AML-193 (cell line): Measurements from ENCODE around the gene ENG.
A peak's percentile ranks its signal among the peaks of the same experiment; 100 is the strongest.

Source experiments
- DNase-seq, 2 experiments: peaks; one replicate each; lab custom pipeline; 2025; lab: John Stamatoyannopoulos, UW

Gene ENG

DNA sequence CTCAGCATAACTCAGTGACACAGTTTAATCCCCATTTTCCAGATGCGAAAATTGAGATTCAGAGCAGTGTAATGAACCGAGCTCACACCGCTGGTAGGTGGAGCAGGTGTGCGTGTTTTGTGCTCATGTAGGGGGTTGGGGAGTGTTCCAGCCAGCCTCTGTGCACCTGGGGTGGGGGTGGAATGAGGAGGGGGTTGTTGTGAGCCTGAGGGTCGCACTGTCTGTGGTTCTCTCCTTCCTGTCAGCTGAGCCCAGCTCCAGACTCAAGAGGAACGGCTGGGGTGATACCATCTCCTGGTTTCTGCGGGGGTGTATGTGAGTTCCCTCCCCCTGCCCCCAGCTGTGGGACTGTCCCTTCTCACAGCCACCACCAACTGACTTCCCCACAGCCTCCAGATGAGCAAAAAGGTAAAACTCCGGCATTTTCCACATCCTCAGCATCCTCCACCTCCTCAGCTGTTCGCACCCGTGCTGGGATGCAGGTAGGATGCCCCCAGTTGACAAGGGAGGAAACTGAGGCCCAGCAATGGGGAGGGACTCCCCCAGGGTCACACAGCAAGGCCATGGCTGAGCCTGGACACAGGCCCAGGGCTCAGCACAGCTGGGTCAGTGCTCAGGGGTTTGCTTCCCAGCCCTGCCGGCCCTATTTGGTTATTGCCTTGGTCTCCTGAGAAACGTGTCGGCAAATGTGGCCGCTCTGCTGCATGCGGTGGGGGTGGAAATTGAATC lies 78.1 kb downstream of the ENG start:
- peak; percentile 70 for DNase-seq

DNA sequence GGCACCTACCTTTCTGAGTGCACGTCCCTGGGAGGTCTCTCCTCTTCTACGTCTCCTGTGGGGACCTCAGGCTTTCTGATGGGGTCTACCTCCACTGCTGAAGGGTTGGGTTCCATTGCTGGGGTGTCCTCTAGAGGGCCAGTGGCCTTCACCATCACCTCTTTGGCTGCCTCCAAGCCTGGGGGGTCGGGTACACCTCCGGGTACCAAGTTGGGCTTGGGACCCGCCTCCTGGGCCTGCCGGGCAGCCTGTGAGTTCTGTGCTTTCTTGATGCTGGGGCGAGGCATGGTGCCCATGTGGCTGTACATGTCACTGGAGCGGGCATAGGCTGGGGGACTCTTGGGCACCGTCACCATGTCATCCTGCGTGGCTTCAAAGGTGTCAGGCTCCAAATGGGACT lies 80.5 kb downstream of the ENG start:
- no peak for DNase-seq

DNA sequence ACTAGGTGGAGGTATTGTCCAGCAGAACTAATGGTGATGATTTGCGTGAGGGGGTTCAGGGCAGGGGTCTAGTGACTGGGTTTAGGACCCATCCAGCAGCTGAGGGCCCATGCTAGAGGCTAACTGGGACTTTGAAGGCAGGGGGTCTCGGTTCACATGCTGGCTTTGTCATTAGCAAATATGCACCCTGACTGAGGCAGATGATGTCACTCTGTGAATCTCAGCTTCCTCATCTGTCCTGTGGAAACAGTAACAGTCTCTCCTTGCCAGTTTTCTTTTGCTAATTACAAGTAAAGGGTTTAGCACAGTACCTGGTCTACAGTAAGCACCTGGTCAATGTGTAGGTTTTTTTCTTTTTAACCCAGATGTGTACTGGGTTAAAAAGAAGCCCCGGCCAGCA lies 81.2 kb downstream of the ENG start:
- DNase-seq = peak in 1 of 2 experiments; percentile 7

DNA sequence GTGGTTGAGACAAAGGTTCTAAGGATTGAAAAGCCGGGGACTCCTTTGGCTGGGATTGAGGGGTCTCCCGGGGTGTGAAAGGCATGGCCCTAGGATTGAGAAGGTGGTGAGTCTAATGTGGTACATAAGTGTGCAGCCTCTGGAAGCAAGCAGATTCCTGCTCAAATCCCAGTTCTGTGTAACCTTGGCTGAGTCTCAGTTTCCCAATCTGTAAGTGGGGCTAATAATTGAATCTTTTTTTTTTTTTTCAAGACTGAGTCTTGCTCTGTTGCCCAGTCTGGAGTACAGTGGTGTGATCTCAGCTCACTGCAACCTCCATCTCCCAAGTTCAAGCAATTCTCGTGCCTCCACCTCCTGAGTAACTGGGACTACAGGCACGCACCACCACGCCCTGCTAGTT lies 81.9 kb downstream of the ENG start:
- DNase-seq = no peak

DNA sequence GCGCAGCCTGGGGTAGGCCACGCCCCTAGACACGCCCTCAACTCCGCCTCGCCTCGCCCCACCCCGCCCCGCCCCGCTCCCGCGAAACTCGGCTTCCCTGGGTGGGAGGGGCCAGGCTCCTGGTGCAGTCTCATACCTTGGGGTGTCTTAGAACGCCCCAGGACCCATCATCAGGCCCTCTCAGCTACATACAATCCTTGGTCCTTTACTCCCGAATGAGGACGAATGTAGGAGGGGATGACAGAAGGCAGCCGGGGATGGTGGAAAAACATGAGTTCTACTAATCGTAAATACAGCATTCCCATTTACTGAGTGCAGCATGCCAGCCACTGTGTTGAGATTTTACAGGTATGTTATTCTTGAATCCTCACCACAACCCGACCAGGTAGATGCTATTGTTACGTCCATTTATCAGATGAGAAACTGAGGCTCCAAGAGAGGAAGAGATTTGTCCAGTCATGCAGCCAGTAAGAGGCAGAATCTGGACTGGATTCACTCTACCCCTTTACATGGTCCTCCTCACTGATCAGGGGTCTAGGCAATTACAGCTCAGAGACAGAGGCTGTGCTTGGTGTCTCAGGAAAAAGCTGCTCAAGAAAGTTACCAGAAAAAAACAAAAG lies 82.8 kb downstream of the ENG start:
- no peak for DNase-seq

DNA sequence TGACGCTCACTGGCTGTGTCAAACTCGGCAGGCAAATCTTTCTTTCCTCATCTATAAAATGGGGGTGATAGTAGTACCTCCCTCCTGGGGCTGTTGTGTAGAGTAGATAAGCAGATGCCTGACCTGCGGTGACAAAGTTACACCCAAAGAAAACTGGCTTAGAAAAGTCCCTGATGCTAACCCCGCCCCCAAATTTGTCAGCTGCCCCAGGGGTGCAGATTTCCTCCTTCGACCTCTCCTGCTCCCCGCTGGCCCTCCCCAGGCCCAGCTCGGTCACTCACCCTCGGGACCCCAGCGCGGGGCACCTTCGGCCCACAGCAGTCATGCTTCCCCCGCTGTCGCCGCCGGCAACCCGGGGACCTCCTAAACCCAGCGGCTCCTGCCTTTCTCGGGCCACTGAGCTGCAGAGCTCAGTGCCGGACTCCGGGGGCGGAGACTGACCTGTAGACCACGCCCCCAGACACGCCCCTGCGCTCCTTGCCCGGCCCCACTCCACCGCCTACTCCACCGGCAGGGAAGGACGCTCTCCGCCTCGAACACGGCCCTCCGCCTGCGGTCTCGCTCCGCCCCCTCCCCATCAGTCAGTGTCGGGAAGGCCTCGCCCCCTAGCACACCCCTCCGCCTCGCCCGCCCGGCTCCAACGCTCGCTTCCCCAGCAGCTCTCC lies 83.4 kb downstream of the ENG start:
- peak; percentile 91 to 96 for DNase-seq

DNA sequence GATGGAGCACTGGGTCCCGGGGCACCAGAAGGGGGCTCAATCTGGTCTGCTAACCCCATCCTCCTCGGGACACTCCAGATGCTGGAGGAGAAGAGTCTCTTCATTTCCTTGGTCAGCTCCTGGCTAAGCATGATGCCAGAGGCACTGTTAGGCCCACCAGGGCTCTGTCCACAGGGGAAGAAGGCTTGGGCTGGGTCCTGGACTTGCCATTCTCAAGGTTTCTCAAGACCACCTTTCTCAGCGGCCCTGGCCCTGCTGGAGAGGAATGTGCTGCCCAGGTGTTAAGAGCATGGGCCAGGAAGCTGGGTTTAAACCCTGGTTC lies 83.9 kb downstream of the ENG start:
- DNase-seq = no peak

DNA sequence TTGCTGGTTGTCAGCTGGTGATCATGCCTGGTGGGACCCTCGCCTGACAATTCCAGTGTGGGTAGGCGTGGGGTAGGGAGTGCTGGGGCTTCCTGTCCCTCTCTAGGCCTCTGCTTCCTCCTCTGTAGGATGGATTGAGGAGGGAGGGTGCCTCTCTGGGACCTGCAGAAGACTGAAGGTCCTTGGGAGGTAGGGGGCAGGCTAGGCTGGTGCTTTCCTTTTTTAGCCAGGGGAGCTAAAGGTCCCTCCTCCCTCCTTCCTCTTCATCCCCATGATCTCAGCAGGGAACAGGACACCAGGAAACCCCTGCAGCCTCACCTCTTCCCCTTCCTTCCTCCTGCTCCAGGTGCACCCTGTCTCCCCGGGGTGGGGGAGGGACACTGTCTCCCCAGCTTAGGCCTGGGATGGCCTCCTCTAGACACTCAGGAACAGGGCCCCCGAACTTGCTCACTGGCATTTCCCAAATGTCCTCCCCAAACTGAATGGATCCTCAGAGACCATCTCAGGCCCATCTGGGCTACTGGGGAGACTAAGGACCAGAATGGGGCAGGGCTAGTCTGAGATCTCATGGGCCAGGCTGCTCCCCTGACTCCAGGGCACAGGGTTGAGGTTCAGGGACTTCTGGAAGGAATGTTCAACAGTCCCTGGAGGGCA lies 84.4 kb downstream of the ENG start:
- DNase-seq = peak in 1 of 2 experiments; percentile 14

DNA sequence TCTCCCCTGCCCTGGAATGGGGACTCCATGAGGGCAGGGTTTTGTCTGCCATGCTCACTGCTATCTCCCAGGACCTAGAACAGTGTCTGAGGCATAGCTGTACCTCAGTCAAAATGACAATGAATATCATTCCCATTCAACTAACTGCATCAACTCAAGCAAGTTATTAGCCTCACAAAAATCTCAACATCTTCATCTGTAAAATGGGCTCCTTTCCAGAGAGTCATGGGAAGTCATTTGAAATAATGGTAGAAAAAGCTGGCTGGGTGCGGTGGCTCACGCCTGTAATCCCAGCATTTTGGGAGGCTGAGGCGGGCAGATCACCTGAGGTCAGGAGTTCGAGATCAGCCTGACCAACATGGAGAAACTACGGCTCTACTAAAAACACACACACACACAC lies 85.4 kb downstream of the ENG start:
- DNase-seq = no peak

DNA sequence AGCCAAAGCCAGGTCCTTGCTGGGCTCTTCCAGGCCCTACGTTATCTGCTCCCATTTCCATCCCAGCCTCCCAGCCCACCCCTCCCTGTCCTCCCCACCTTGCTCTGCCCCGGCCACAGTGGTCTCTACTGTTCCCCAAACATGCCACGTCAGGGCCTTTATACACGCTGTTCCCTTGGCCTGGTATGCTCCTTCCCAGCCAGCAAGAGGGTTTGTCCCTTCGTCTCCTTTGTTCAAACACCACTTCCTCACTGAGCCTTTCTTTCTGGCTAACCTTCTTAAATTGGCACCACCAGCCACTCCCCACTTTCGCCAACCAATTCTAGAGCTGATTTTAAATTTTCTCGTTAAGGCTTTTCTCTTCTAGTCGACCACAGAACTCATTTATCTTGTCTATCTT lies 85.8 kb downstream of the ENG start:
- no peak for DNase-seq

DNA sequence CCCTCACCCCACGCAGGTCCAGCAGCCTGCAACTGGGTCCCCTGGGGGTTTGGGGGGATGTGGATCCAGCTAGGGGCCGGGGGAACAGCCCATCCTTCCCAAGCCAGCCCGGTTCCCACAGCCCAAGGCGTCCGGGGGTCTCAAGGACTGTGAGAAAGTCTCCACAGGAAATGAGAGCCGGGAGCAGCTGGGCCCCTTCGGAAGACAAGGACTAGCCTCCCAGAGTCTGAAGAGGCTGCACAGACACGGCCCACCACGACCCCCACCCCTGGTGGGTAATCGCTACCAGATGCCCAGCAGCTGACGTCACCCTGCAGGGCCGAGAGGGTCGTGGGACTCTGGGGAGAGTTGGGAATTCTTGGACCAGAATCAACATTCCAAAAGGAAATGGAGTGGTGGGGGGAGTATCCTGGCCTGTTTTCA lies 86.5 kb downstream of the ENG start:
- DNase-seq = no peak

DNA sequence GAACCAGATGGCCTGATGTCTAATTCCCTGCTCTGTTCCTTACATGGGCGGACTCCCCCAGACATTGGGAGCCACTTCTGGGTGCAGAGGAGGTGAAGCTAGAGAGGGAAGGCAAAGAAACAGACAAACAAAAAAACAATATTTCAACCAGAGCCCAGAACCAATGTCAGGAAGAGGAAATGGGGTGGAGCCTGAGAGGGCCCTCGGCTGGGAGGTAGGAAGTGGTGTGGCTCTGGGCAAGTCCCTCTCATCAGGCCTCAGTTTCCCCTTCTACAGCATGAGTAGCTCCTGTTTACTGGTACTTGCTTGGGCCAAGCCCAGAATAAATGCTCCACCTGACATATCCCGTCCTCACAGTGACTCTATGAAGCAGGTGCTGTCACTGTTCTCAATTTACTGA lies 87.0 kb downstream of the ENG start:
- no peak for DNase-seq

DNA sequence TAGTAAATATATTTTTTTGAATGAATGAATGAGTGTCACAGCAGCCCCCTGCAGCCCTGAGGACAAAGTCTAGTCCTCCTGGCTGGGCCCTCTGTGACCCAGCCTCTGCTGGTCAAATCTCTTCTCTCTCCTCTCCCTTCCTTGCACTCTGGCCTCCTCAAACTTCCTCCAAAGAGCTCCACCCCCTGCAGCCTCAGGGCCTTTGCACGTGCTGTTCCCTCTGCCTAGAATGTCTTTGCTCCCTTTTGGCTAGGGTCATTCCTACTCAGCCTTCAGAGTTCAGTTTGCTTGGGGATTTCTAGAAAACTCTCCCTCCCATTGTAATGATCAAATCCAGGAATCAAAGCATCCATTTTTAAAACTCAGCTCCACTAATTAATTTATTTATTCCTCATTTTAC lies 89.0 kb downstream of the ENG start:
- DNase-seq = no peak
